ENCODE results near the gene FAM180B. TPM values are rescaled to one million over a fixed set of nuclear protein-coding genes. Genes with fewer than 3 reads are reported as not detected.
"Not testable (repeated sequence)": the region's sequence is repeated elsewhere in the genome, so short reads cannot be mapped to it uniquely, and the experiment has no call there.

The FAM180B gene
- total RNA-seq, 2 donors from 2014 or later = 0.27 to 3.4 TPM

DNA sequence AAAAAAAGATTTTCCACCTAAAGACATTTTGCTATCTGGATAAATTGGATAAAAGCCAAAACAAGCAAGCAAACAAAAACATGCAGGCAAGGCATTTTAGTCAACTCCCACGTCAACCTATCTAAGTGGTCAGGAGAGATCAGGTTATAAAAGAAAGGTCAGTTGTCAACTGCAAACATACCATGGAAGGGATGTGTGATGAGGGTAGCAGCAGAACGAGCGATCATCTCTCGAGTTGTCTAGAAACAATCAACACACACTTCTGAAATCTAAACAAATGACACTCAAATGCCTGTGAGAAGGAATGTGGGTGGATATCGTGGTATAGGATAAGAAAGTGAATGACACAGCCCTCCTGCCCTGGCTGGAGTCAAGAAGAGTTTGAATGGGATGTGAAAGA lies 45.0 kb downstream of the FAM180B start:
- no peak overlapping the region for H3K27ac ChIP-seq
- DNase-seq (ENCODE audit: low spot score) (no peak), ATAC-seq (ENCODE audit: insufficient number of reproducible peaks, low FRiP score, low read depth) (no peak)
- no peaks in the 10 kb centered on the region for H3K27me3 ChIP-seq (replicated peaks; ENCODE audit: insufficient read depth)
- no peak overlapping the region for H3K4me3 ChIP-seq
- TF ChIP-seq, protein P1, sequence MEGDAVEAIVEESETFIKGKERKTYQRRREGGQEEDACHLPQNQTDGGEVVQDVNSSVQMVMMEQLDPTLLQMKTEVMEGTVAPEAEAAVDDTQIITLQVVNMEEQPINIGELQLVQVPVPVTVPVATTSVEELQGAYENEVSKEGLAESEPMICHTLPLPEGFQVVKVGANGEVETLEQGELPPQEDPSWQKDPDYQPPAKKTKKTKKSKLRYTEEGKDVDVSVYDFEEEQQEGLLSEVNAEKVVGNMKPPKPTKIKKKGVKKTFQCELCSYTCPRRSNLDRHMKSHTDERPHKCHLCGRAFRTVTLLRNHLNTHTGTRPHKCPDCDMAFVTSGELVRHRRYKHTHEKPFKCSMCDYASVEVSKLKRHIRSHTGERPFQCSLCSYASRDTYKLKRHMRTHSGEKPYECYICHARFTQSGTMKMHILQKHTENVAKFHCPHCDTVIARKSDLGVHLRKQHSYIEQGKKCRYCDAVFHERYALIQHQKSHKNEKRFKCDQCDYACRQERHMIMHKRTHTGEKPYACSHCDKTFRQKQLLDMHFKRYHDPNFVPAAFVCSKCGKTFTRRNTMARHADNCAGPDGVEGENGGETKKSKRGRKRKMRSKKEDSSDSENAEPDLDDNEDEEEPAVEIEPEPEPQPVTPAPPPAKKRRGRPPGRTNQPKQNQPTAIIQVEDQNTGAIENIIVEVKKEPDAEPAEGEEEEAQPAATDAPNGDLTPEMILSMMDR (IDR thresholded peaks at IDR 0.05) = no peak
- H3K4me1 ChIP-seq (ENCODE audit: control insufficient read depth in 1 of 2, low read depth in 2 of 2) = no peaks in the 10 kb centered on the region
- no peaks in the 10 kb centered on the region for H3K9me3 ChIP-seq
- H3K36me3 ChIP-seq = peaks cover 56% of the 10 kb centered on the region

- not testable (repeated sequence) for ATAC-seq (ENCODE audit: insufficient number of reproducible peaks, low FRiP score, low read depth); H3K4me3 ChIP-seq; H3K9me3 ChIP-seq; DNase-seq (ENCODE audit: low spot score); H3K27me3 ChIP-seq (replicated peaks; ENCODE audit: insufficient read depth); H3K27ac ChIP-seq
- Histone ChIP-seq H3K36me3 (peaks cover 30% of the 10 kb centered on the region), H3K4me1 (ENCODE audit: control insufficient read depth in 1 of 2, low read depth in 2 of 2) (peaks cover 9 to 16% of the 10 kb centered on the region in 2 donors)
These were observed 49.9 kb downstream of the FAM180B start for GRCh38 chr11:47636331-47636730.

Other genes starting within 250 kb of the FAM180B start
- not detected for gene MYBPC3, start 234.0 kb upstream of the FAM180B start, total RNA-seq
- gene SPI1, start 208.1 kb upstream of the FAM180B start, total RNA-seq = 10 to 100 TPM; 35.0 to 44.4 TPM
- gene SLC39A13, start 178.1 kb upstream of the FAM180B start, total RNA-seq = 100 to 1,000 TPM in 1 of 2 donors, 10 to 100 TPM in 1; 97.7 to 163 TPM
- 100 to 1,000 TPM; 122 to 160 TPM for gene PSMC3, start 160.2 kb upstream of the FAM180B start, total RNA-seq
- gene RAPSN, start 137.5 kb upstream of the FAM180B start, total RNA-seq = under 1 TPM in 1 of 2 donors, not detected in 1; 0.41 TPM
- 100 to 1,000 TPM; 112 to 114 TPM for gene CELF1, start 33.5 kb upstream of the FAM180B start, total RNA-seq
- 100 to 1,000 TPM in 1 of 2 donors, 10 to 100 TPM in 1; 69.9 to 112 TPM for gene PTPMT1, start 21.1 kb upstream of the FAM180B start, total RNA-seq
- gene KBTBD4, start 7.7 kb upstream of the FAM180B start, total RNA-seq = 10 to 100 TPM; 14.9 to 19.1 TPM
- gene NDUFS3, start 7.6 kb upstream of the FAM180B start, total RNA-seq = 10 to 100 TPM; 29.9 to 75.7 TPM
- gene C1QTNF4, start 7.7 kb downstream of the FAM180B start, total RNA-seq = 1 to 10 TPM; 2.0 to 2.8 TPM
- 10 to 100 TPM; 21.9 to 47.8 TPM for gene MTCH2, start 55.9 kb downstream of the FAM180B start, total RNA-seq
- under 1 TPM in 1 of 2 donors, not detected in 1; 0.95 TPM for gene AGBL2, start 128.7 kb downstream of the FAM180B start, total RNA-seq
- 100 to 1,000 TPM; 188 to 238 TPM for gene FNBP4, start 180.7 kb downstream of the FAM180B start, total RNA-seq